Measurements from ENCODE around the gene SGMS1.

DNA sequence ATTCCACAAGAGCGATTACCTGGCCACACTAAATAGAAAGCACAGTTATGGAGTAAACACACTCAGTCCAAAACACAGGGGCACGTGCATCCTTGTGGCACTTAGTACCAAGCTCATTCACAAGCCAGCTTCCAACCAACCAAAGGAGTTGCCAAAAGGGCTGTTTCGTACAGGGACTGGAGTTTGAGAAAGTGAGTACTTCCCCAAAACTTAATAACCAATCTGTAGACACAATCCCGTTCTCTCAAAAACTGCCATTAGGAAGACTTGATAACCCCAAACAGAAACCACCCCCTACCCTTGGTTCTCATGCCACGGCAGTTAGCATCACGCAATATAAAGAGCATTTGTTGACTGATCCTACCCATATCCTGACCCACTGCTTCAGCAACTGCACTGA is 206.3 kb downstream of the SGMS1 start:
- TF ChIP-seq, protein P1, sequence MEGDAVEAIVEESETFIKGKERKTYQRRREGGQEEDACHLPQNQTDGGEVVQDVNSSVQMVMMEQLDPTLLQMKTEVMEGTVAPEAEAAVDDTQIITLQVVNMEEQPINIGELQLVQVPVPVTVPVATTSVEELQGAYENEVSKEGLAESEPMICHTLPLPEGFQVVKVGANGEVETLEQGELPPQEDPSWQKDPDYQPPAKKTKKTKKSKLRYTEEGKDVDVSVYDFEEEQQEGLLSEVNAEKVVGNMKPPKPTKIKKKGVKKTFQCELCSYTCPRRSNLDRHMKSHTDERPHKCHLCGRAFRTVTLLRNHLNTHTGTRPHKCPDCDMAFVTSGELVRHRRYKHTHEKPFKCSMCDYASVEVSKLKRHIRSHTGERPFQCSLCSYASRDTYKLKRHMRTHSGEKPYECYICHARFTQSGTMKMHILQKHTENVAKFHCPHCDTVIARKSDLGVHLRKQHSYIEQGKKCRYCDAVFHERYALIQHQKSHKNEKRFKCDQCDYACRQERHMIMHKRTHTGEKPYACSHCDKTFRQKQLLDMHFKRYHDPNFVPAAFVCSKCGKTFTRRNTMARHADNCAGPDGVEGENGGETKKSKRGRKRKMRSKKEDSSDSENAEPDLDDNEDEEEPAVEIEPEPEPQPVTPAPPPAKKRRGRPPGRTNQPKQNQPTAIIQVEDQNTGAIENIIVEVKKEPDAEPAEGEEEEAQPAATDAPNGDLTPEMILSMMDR (IDR thresholded peaks at IDR 0.05), result no peak
- TF ChIP-seq POLR2AphosphoS5 (IDR thresholded peaks at IDR 0.05), result no peak
- TF ChIP-seq POLR2A (IDR thresholded peaks at IDR 0.05), result no peak
- TF ChIP-seq EP300 (IDR thresholded peaks at IDR 0.05; ENCODE audit: low read depth), result no peak

Measured in transverse colon (tissue), 4 donors.